Renal cortical epithelial cell (primary cell): ENCODE measurements around the gene CSMD2. TPM values are rescaled to one million over a fixed set of nuclear protein-coding genes. Genes with fewer than 3 reads are reported as not detected.

ENCODE experiments used
- DNase-seq: peaks from one replicate; pipeline ENCODE4 v3.0.0-alpha.2; 2011; ENCODE audit warnings: low read depth
- total RNA-seq: library from RNA; depleted of rRNA; stranded (reverse); fragments of >200 nt; gene quantifications from 2 replicates; pipeline ENCODE4 v1.2.3, GENCODE V29; 2014

The CSMD2 gene
- total RNA-seq, 1 donor from 2014 or later = 0.55 TPM

DNA sequence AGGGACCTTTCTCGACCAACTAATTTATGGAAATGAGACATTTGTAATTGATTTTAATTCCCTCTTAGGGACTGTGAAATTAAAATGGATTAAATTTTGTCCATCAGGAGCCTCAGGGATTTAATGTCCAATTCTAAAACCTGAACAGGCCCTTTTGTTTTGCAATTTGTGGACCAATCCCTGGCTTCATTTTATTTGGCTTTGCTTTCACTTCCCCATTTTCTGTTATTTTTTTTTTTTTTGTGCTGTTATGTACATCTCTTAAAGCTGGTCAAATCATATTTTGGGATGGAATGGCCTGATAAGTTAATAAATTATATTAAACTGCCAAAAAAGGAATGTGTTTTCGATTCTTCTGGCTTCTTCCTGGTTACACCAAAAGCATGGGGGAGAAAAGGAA, 663.7 kb downstream of the CSMD2 start:
- no peak for DNase-seq

GRCh38 chr1:33500547-33500946, 664.5 kb downstream of the CSMD2 start:
- no peak for DNase-seq

DNA sequence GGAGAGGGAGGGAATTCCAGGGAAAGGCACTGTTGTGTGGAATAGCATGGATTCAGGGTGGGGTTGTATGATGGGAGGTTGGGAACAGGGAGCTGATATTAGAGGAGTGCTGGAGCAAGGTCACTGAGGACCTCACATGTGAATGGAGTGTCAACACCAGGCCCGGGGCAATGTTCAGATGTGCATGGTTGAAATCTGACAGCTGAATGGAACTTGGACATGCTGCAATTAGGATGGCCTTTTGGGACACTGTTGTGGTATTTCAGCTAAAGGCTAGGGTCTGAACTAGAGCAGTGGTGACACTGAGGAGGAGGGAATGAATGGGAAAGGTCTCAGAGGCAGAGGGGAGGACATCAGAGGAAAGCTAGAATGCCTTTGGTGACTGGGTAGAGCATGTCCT, 667.6 kb downstream of the CSMD2 start:
- DNase-seq = no peak

DNA sequence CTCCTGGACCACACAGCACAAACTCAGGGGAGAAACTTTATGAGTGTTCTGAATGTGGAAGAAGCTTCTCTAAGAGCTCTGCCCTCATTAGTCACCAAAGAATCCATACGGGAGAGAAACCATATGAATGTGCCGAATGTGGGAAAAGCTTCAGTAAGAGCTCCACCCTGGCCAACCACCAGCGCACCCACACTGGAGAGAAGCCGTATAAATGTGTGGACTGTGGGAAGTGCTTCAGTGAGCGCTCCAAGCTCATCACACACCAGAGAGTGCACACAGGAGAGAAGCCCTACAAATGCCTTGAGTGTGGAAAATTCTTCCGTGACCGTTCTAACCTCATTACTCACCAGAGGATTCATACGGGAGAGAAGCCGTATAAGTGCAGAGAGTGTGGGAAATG, 670.1 kb downstream of the CSMD2 start:
- DNase-seq = no peak

- DNase-seq = no peak
Observed at GRCh38 chr1:33488624-33489023, 676.4 kb downstream of the CSMD2 start.

DNA sequence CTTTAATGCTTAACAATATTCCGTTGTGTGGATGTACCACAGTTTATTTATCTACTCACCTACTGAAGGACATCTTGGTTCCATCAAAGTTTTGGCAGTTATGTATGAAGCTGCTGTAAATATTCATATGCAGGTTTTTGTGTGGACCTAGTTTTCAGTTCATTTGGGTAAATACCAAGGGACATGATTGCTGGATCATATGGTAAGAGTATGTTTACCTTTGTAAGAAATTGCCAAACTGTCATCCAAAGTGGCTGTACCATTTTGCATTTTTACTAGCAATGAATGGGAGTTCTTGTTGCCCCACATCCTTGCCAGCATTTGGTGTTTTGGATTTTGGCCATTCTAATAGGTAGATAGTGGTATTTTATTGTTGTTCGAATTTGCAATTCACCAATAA, 682.6 kb downstream of the CSMD2 start:
- no peak for DNase-seq

- DNase-seq = no peak
Observed at GRCh38 chr1:33477451-33477850, 687.6 kb downstream of the CSMD2 start.

DNA sequence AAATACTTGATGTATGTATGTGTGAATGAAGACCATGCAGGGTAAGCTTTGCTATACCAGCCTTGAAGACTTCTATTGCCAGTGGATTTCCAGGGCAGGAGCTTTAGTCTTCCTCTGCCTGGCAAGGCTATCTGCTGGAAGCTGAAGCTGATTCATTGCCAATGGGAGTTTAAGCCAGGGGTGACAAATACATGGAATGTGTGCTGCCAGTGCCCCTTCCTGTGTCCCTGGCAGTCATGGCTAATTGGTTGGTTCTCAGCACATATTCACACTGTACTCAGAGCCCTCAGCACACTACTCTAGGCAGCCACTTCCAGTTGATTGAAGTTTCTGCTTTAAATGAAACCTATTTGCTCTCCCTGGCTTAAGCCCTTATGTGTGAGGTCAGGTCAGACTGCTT, 691.1 kb downstream of the CSMD2 start:
- DNase-seq = peak; percentile 50

DNA sequence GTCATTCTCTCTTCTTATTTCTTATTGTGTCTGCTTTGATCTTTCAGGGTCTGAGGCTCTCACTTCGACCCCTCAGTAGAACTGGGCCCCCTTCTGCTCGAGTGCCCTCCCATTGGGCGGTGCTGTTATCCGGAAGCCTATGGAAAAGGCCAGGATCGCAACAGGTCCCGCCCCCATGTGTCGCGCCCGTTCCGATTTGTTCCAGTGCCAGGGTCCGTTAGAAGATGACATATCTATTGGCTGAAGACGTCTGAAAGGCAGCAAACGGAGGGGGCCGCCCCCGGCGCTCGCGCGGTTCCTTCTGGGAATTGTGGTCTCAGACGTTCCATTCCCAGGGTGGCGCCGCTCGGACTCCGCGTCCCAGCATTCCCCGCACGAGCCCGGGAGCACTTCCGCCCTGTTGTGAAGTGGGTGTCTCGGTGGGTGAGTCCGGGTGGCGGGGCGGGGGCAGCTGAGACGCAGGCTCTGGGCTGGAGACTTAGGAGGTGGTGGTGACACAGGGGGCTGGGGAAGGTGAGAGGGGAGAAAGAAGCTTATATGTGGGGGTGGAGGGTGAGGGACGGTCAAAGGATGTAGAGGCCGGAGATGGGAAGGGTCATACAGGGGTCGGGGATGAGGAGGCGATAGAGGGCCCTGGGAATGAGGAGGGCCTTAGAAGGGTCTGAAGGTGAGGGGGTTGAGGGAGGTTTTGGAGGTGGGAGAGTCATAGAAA, 692.6 kb downstream of the CSMD2 start, which contains the start of gene ZSCAN20:
TSS of gene ZSCAN20 (plus strand) at position 377 of the 712 bp plus-strand sequence. CDS start 6,644 bp downstream, outside the sequence.
- DNase-seq = peak; percentile 95

DNA sequence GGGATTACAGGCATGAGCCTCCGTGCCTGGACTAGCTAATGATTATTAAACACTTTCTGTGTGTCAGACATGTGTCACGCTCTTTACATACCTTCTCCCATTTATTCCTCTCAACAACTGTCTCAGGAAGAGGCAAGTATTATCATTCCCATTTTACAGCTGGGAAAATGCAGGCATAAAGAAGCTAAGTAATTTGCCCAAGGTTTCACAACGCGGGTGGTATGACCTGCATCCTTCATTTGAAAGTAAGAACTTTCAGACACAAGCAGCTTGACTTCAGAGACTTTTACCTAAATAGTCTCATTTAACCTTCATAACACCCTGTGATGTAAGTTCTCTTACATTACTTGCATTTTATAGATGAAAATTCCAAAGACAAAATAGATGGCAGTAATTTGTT, 693.6 kb downstream of the CSMD2 start:
- no peak for DNase-seq

GRCh38 chr1:33470495-33471012, 694.5 kb downstream of the CSMD2 start:
- DNase-seq = peak; percentile 65

DNA sequence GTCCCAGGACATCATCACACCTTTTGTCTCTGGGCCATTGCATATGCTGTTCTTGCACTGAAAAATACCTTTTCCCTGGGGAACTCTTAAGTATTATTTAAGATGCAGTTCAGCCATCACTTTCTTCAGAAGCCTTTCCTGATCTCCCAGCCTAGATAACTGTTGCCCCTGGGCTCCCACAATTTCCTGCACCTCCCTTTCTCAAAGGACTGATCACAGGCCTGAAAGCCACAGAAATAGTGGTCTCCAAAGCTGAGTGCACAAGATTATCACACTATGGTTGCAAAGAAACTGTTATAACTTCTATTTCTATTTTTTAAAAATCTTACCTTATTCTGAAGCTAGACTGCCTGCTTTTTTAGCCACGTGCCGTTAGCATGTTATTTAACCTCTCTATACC, 695.3 kb downstream of the CSMD2 start:
- DNase-seq = no peak

DNA sequence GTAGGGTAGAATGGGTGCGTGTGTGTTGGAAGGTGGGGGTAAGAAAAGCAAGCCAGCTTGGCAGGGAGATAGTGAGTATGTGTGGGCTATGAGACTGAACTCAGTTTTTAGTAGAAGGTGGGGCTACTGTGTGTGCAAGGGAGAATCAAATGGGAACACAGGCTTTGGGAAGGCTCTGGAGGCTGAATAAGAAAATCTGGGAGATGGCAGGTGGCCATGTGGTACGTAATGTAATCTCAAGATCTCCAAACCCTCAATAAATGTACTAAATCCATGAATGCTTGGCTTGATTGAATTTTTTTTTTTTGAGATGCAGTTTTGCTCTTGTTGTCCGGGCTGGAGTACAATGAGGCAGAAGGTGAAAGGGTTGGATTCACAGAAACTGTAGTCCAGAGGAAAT, 696.1 kb downstream of the CSMD2 start:
- no peak for DNase-seq

DNA sequence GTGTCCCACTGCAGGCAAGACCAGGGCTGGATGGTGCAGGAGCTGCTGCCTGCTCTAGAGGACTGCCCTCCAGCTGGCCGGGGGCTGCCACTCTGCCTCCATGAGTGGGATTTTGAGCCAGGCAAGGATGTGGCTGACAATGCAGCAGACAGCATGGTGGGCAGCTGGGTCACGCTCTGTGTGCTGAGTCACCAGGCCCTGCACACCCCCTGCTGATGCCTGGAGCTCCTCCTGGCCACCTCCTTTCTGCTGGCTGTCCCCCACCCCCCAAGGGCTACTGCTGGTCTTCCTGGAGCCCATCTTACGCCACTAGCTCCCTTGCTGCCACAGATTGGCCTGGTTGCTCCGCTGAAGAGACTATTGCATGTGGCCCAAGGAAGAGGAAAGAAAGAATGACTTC, 696.5 kb downstream of the CSMD2 start:
- DNase-seq = no peak

GRCh38 chr1:33468011-33468410, 697.0 kb downstream of the CSMD2 start:
- no peak for DNase-seq

DNA sequence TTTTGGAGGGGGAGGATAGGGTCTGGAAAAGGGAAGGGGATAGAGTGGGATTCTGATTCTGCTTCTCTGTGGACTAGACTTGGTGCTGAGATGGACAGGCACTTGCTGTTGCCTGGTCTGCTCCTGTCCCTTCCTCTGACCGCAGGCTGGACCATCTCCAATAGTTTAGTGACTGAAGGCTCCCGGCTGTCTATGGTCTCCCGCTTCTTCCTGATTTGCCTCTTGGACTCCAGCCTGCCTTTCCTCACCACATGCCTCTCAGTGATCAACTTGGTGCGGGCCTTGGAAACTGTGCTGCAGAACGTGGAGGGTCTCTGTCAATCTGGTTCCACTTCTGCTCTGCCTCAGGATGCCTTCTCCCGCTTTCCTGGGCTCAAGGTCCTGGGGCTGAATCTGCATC, 698.9 kb downstream of the CSMD2 start:
- no peak for DNase-seq

GRCh38 chr1:33465316-33465715, 699.7 kb downstream of the CSMD2 start:
- no peak for DNase-seq

DNA sequence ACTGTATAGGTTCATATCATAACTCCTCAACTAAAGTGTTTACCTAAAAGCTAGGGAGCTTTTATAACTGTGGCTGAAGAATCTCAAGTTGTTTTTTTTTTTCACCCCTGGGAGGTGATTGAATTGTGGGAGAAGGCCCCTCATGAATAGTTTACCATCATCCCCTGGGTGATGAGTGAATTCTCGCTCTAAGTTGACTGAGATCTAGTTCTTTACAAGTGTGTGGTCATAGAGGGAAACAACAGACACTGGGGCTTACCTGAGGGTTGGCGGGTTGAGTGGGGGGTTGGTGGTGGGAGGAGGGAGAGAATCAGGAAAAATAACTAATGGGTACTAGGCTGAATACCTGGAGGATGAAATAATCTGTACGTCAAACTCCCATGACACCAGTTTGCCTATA, 700.5 kb downstream of the CSMD2 start:
- DNase-seq = no peak

Other genes starting within 250 kb of the CSMD2 start
- gene C1orf94, start 11.7 kb upstream of the CSMD2 start, total RNA-seq = not detected in 2 replicates